ENCODE results near the gene FASN. TPM values are rescaled to one million over a fixed set of nuclear protein-coding genes. Genes with fewer than 3 reads are reported as not detected.

Gene FASN
- polyA plus RNA-seq, 1 donor from 2014 or later, result 26.4 TPM

GRCh38 chr17:82036634-82037091 lies 61.4 kb downstream of the FASN start:
- H4K20me1 ChIP-seq (ENCODE audit: insufficient read depth), result no peaks in the 10 kb centered on the region
- TF ChIP-seq REST (IDR thresholded peaks at IDR 0.05; ENCODE audit: borderline replicate concordance) (no peak), TAF1 (IDR thresholded peaks at IDR 0.05; ENCODE audit: low read depth) (no peak), SMC3 (conservative IDR thresholded peaks at IDR 0.05; ENCODE audit: poor library complexity) (no peak), EP300 (conservative IDR thresholded peaks at IDR 0.05; ENCODE audit: poor library complexity, severe bottlenecking) (no peak), EZH2 (IDR thresholded peaks at IDR 0.05; ENCODE audit: borderline replicate concordance, insufficient read depth, low read length, poor library complexity, severe bottlenecking) (no peak), POLR2AphosphoS5 (IDR thresholded peaks at IDR 0.05) (no peak), CTCF (IDR thresholded peaks at IDR 0.05; ENCODE audit: poor library complexity, severe bottlenecking) (no peak), MXI1 (conservative IDR thresholded peaks at IDR 0.05; ENCODE audit: poor library complexity, severe bottlenecking) (no peak), RAD21 (conservative IDR thresholded peaks at IDR 0.05) (no peak)
- no peaks in the 10 kb centered on the region for H3K9me2 ChIP-seq (ENCODE audit: insufficient read depth, low read length)
- no peaks in the 10 kb centered on the region for H3K36me3 ChIP-seq (ENCODE audit: insufficient read depth, low read length)
- peak overlapping the region; percentile 93 for H3K4me3 ChIP-seq (ENCODE audit: low read length)
- peaks cover 8% of the 10 kb centered on the region for H3F3A ChIP-seq (ENCODE audit: insufficient read depth, low read length, poor library complexity, severe bottlenecking)
- no peaks in the 10 kb centered on the region for H3K27me3 ChIP-seq (ENCODE audit: insufficient read depth, low read depth, low read length)
- H3K9me3 ChIP-seq (ENCODE audit: low read length), result no peaks in the 10 kb centered on the region
- H2AFZ ChIP-seq (ENCODE audit: low read depth, low read length), result no peak overlapping the region
- peak overlapping the region; percentile 51 for H3K4me2 ChIP-seq (ENCODE audit: low read length)
- H3K27ac ChIP-seq (ENCODE audit: low read length), result peak overlapping the region; percentile 74
- H3K9ac ChIP-seq (ENCODE audit: low read length), result peak overlapping the region; percentile 77
- H3K79me2 ChIP-seq (replicated peaks; ENCODE audit: insufficient read depth, low read length), result no peaks in the 10 kb centered on the region

GRCh38 chr17:82035956-82036633 lies 61.9 kb downstream of the FASN start:
- H3K27me3 ChIP-seq (ENCODE audit: insufficient read depth, low read depth, low read length), result no peaks in the 10 kb centered on the region
- TF ChIP-seq TAF1 (IDR thresholded peaks at IDR 0.05; ENCODE audit: low read depth), result no peak
- no peak for TF ChIP-seq MXI1 (conservative IDR thresholded peaks at IDR 0.05; ENCODE audit: poor library complexity, severe bottlenecking)
- TF ChIP-seq SMC3 (conservative IDR thresholded peaks at IDR 0.05; ENCODE audit: poor library complexity), result no peak
- no peak for TF ChIP-seq RAD21 (conservative IDR thresholded peaks at IDR 0.05)
- no peak overlapping the region for H3K27ac ChIP-seq (ENCODE audit: low read length)
- H3K79me2 ChIP-seq (replicated peaks; ENCODE audit: insufficient read depth, low read length), result no peaks in the 10 kb centered on the region
- peaks cover 8% of the 10 kb centered on the region for H3F3A ChIP-seq (ENCODE audit: insufficient read depth, low read length, poor library complexity, severe bottlenecking)
- H2AFZ ChIP-seq (ENCODE audit: low read depth, low read length), result no peak overlapping the region
- peak overlapping the region; percentile 77 for H3K9ac ChIP-seq (ENCODE audit: low read length)
- H3K36me3 ChIP-seq (ENCODE audit: insufficient read depth, low read length), result no peaks in the 10 kb centered on the region
- H3K4me2 ChIP-seq (ENCODE audit: low read length), result no peak overlapping the region
- no peaks in the 10 kb centered on the region for H3K9me2 ChIP-seq (ENCODE audit: insufficient read depth, low read length)
- H3K9me3 ChIP-seq (ENCODE audit: low read length), result no peaks in the 10 kb centered on the region
- peak overlapping the region; percentile 93 for H3K4me3 ChIP-seq (ENCODE audit: low read length)
- no peaks in the 10 kb centered on the region for H4K20me1 ChIP-seq (ENCODE audit: insufficient read depth)
